ENCODE data around the gene ZNF587B. TPM values are rescaled to one million over a fixed set of nuclear protein-coding genes. Genes with fewer than 3 reads are reported as not detected.
A peak's percentile ranks its signal among the peaks of the same experiment; 100 is the strongest.
"Not testable (repeated sequence)": the region's sequence is repeated elsewhere in the genome, so short reads cannot be mapped to it uniquely, and the experiment has no call there.

The ZNF587B gene
- polyA plus RNA-seq, 5 donors: 9.5 to 17.0 (median 13.7) TPM

- not testable (repeated sequence) for DNase-seq
Observed at GRCh38 chr19:57869655-57870054, 39.6 kb downstream of the ZNF587B start.

GRCh38 chr19:57870225-57870624, 40.1 kb downstream of the ZNF587B start:
- no peak for DNase-seq

GRCh38 chr19:57872450-57872849, 42.4 kb downstream of the ZNF587B start:
- no peak for DNase-seq

- DNase-seq: not testable (repeated sequence)
Observed at GRCh38 chr19:57873883-57874799, 44.0 kb downstream of the ZNF587B start.

GRCh38 chr19:57886046-57886445, 55.9 kb downstream of the ZNF587B start:
- DNase-seq: no peak

- DNase-seq: peak in 1 of 2 donors; percentile 17
Observed at GRCh38 chr19:57887195-57887941, 57.3 kb downstream of the ZNF587B start.

GRCh38 chr19:57888107-57888559, 58.0 kb downstream of the ZNF587B start:
- DNase-seq: no peak

- peak; percentile 78 to 81 for DNase-seq
Observed at GRCh38 chr19:57888560-57889231, 58.6 kb downstream of the ZNF587B start, which contains the start of gene ZNF814. TSS of gene ZNF814 (minus strand) at chr19:57889037. CDS start at chr19:57888802, 235 bp downstream.

GRCh38 chr19:57890706-57891105, 60.6 kb downstream of the ZNF587B start:
- not testable (repeated sequence) for DNase-seq

Other genes starting within 250 kb of the ZNF587B start
- 10 to 100 TPM; 11.4 to 23.8 (median 17.6) TPM for gene ZIK1, start 246.2 kb upstream of the ZNF587B start, polyA plus RNA-seq (ENCODE audit: insufficient read depth in 1 of 5, insufficient read length in 5 of 5, low replicate concordance in 1 of 5)
- gene ZNF530, start 230.4 kb upstream of the ZNF587B start, polyA plus RNA-seq (ENCODE audit: insufficient read depth in 1 of 5, insufficient read length in 5 of 5, low replicate concordance in 1 of 5): 1 to 10 TPM; 4.8 to 7.7 (median 6.0) TPM
- gene ZNF134, start 216.1 kb upstream of the ZNF587B start, polyA plus RNA-seq (ENCODE audit: insufficient read depth in 1 of 5, insufficient read length in 5 of 5, low replicate concordance in 1 of 5): 10 to 100 TPM; 21.3 to 28.9 (median 26.7) TPM
- 10 to 100 TPM; 31.0 to 45.4 (median 42.8) TPM for gene ZNF211, start 197.1 kb upstream of the ZNF587B start, polyA plus RNA-seq (ENCODE audit: insufficient read depth in 1 of 5, insufficient read length in 5 of 5, low replicate concordance in 1 of 5)
- under 1 TPM; 0.13 to 0.18 (median 0.15) TPM for gene ZSCAN4, start 161.4 kb upstream of the ZNF587B start, polyA plus RNA-seq (ENCODE audit: insufficient read depth in 1 of 5, insufficient read length in 5 of 5, low replicate concordance in 1 of 5)
- 10 to 100 TPM; 12.9 to 22.0 (median 18.7) TPM for gene ZNF551, start 148.3 kb upstream of the ZNF587B start, polyA plus RNA-seq (ENCODE audit: insufficient read depth in 1 of 5, insufficient read length in 5 of 5, low replicate concordance in 1 of 5)
- 10 to 100 TPM; 27.8 to 50.7 (median 41.1) TPM for gene ZNF154, start 121.1 kb upstream of the ZNF587B start, polyA plus RNA-seq (ENCODE audit: insufficient read depth in 1 of 5, insufficient read length in 5 of 5, low replicate concordance in 1 of 5)
- 10 to 100 TPM; 17.5 to 25.8 (median 25.1) TPM for gene ZNF671, start 102.7 kb upstream of the ZNF587B start, polyA plus RNA-seq (ENCODE audit: insufficient read depth in 1 of 5, insufficient read length in 5 of 5, low replicate concordance in 1 of 5)
- 10 to 100 TPM; 25.0 to 44.2 (median 40.5) TPM for gene ZNF776, start 83.5 kb upstream of the ZNF587B start, polyA plus RNA-seq (ENCODE audit: insufficient read depth in 1 of 5, insufficient read length in 5 of 5, low replicate concordance in 1 of 5)
- gene ZNF586, start 60.6 kb upstream of the ZNF587B start, polyA plus RNA-seq (ENCODE audit: insufficient read depth in 1 of 5, insufficient read length in 5 of 5, low replicate concordance in 1 of 5): 10 to 100 TPM; 21.5 to 33.9 (median 29.1) TPM
- gene ZNF552, start 15.4 kb upstream of the ZNF587B start, polyA plus RNA-seq (ENCODE audit: insufficient read depth in 1 of 5, insufficient read length in 5 of 5, low replicate concordance in 1 of 5): 10 to 100 TPM; 12.4 to 18.1 (median 16.4) TPM
- gene ZNF587, start 19.6 kb downstream of the ZNF587B start, polyA plus RNA-seq (ENCODE audit: insufficient read depth in 1 of 5, insufficient read length in 5 of 5, low replicate concordance in 1 of 5): 10 to 100 TPM; 23.3 to 39.1 (median 34.8) TPM
- gene ZNF814, start 58.7 kb downstream of the ZNF587B start, polyA plus RNA-seq (ENCODE audit: insufficient read depth in 1 of 5, insufficient read length in 5 of 5, low replicate concordance in 1 of 5): 10 to 100 TPM; 47.1 to 62.9 (median 61.2) TPM
- 10 to 100 TPM; 19.6 to 41.3 (median 38.4) TPM for gene ZNF417, start 86.3 kb downstream of the ZNF587B start, polyA plus RNA-seq (ENCODE audit: insufficient read depth in 1 of 5, insufficient read length in 5 of 5, low replicate concordance in 1 of 5)
- gene ZNF418, start 105.1 kb downstream of the ZNF587B start, polyA plus RNA-seq (ENCODE audit: insufficient read depth in 1 of 5, insufficient read length in 5 of 5, low replicate concordance in 1 of 5): 10 to 100 TPM; 17.5 to 38.2 (median 33.5) TPM
- gene ZNF256, start 117.4 kb downstream of the ZNF587B start, polyA plus RNA-seq (ENCODE audit: insufficient read depth in 1 of 5, insufficient read length in 5 of 5, low replicate concordance in 1 of 5): 10 to 100 TPM in 3 of 5 donors, 1 to 10 TPM in 2; 7.1 to 11.7 (median 10.7) TPM
- gene C19orf18, start 144.2 kb downstream of the ZNF587B start, polyA plus RNA-seq (ENCODE audit: insufficient read depth in 1 of 5, insufficient read length in 5 of 5, low replicate concordance in 1 of 5): 1 to 10 TPM; 2.5 to 4.8 (median 3.9) TPM
- 10 to 100 TPM; 25.8 to 33.2 (median 30.0) TPM for gene ZNF606, start 172.5 kb downstream of the ZNF587B start, polyA plus RNA-seq (ENCODE audit: insufficient read depth in 1 of 5, insufficient read length in 5 of 5, low replicate concordance in 1 of 5)
- gene ZSCAN1, start 203.7 kb downstream of the ZNF587B start, polyA plus RNA-seq (ENCODE audit: insufficient read depth in 1 of 5, insufficient read length in 5 of 5, low replicate concordance in 1 of 5): 1 to 10 TPM; 1.1 to 2.7 (median 2.3) TPM
- gene ZNF135, start 229.0 kb downstream of the ZNF587B start, polyA plus RNA-seq (ENCODE audit: insufficient read depth in 1 of 5, insufficient read length in 5 of 5, low replicate concordance in 1 of 5): 10 to 100 TPM; 18.3 to 35.3 (median 29.7) TPM

Measured in right lung (tissue), 5 donors.